ENCODE data around the gene COL8A1. TPM values are rescaled to one million over a fixed set of nuclear protein-coding genes. Genes with fewer than 3 reads are reported as not detected.

The COL8A1 gene
- total and polyA plus RNA-seq, 10 of the 15 experiments (the other 5 are each of a cell fraction or from before 2014, with no cell fraction given): 0.04 to 0.73 (median 0.10) TPM; not detected in 5

- H3K27me3 ChIP-seq (replicated peaks in 1 of 2; ENCODE audit: control insufficient read depth in 2 of 2, insufficient read depth in 2 of 2, low read length in 1 of 2): no peaks in the 10 kb centered on the region
- FAIRE-seq (no peak), DNase-seq (ENCODE audit: low read depth, low spot score) (no peak), ATAC-seq (no peak)
- no peak overlapping the region for H3K4me2 ChIP-seq (ENCODE audit: control insufficient read depth, insufficient read depth)
- SMC1A ChIA-PET (ENCODE audit: uncharacterized antibody, unreplicated experiment): interaction anchor here (0.7 to 6.0 kb wide), 8 partner anchors 9 to 757 kb away, joined by 3 to 41 read pairs (median 4); partner anchors contain the start of genes CMSS1 and TBC1D23
- no peak overlapping the region for H2AFZ ChIP-seq (ENCODE audit: control insufficient read depth, low read depth, low read length)
- no TSS peak for BruUV-seq (replicated peaks)
- RAD21 ChIA-PET (ENCODE audit: unreplicated experiment): interaction anchor here (0.8 to 4.4 kb wide), 7 partner anchors 9 to 628 kb away, joined by 3 to 63 read pairs (median 3); no protein-coding TSS in a partner anchor
- POLR2A ChIA-PET: interaction anchor here (1.0 kb wide), 1 partner anchor 9 kb away, joined by 3 read pairs; no protein-coding TSS in a partner anchor
- TF ChIP-seq ZBTB40 (IDR thresholded peaks at IDR 0.05; ENCODE audit: borderline replicate concordance) (no peak), BMI1 (IDR thresholded peaks at IDR 0.05; ENCODE audit: borderline replicate concordance) (no peak)
- intact Hi-C loops (cut with micrococcal nuclease; ENCODE audit: unreplicated experiment) (loop anchor here (5.0 kb wide), 2 partner anchors 623 to 758 kb away; no protein-coding TSS in a partner anchor), in situ Hi-C loops (cut with MboI) (loop anchor here (10.0 kb wide), 1 partner anchor 760 kb away; no protein-coding TSS in a partner anchor)
- no peaks in the 10 kb centered on the region for H4K20me1 ChIP-seq (ENCODE audit: control insufficient read depth, insufficient read depth)
- H3K4me3 ChIP-seq: no peak overlapping the region
- CTCF ChIA-PET: interaction anchor here (0.7 to 6.3 kb wide), 14 partner anchors 10 to 811 kb away, joined by 3 to 73 read pairs (median 4); no protein-coding TSS in a partner anchor
- H3K36me3 ChIP-seq (ENCODE audit: control insufficient read depth in 2 of 2, insufficient read depth in 2 of 2, low read length in 1 of 2): no peaks in the 10 kb centered on the region
- H3K9me3 ChIP-seq (replicated peaks; ENCODE audit: control insufficient read depth, insufficient read depth, low read length): no peaks in the 10 kb centered on the region
- 44% methylated on average over 2 of the region's 2 CpGs for WGBS (ENCODE audit: insufficient coverage, insufficient replicate concordance, low lambda C conversion rate, missing lambda C conversion rate)
- no peak overlapping the region for H3K27ac ChIP-seq (ENCODE audit: control insufficient read depth, insufficient read depth)
- H3K4me1 ChIP-seq (ENCODE audit: control insufficient read depth, insufficient read depth, low read length): peaks cover 4% of the 10 kb centered on the region; the same call in 1 of the 2 replicates
- no peak overlapping the region for H3K9ac ChIP-seq (ENCODE audit: control insufficient read depth, insufficient read depth, low read length)
- H3K79me2 ChIP-seq (ENCODE audit: control insufficient read depth, insufficient read depth, low read length): no peaks in the 10 kb centered on the region; the same call in 1 of the 2 replicates
These were observed 196.0 kb downstream of the COL8A1 start for GRCh38 chr3:99834211-99834957.

Measured in GM12878 (cell line).